Hepatocyte (in vitro differentiated cells): ENCODE measurements around the gene PTH1R. TPM values are rescaled to one million over a fixed set of nuclear protein-coding genes. Genes with fewer than 3 reads are reported as not detected.

Experiments
- DNase-seq: peaks from one replicate; pipeline ENCODE4 v3.0.0-alpha.2; 2016; ENCODE audit warnings: low spot score
- H2AFZ ChIP-seq: fragments of 200-600 bp; sonication (generic); 2 replicates; pipeline ENCODE4 v1.6.0; 2016; ENCODE audit warnings: antibody characterized with exemption, mild to moderate bottlenecking
- H3K27ac ChIP-seq: fragments of 200-600 bp; sonication (generic); 2 replicates; pipeline ENCODE4 v1.5.1; 2016; ENCODE audit warnings: mild to moderate bottlenecking
- H3K27me3 ChIP-seq: fragments of 200-600 bp; sonication (generic); 2 replicates; pipeline ENCODE4 v1.6.1; 2016
- H3K36me3 ChIP-seq: fragments of 200-600 bp; sonication (generic); replicated peaks from 2 replicates; pipeline ENCODE4 v1.5.1; 2016; ENCODE audit warnings: low read depth; ENCODE audit not compliant: insufficient read depth
- H3K4me1 ChIP-seq: fragments of 200-600 bp; sonication (generic); 2 replicates; pipeline ENCODE4 v1.5.1; 2016; ENCODE audit warnings: mild to moderate bottlenecking, moderate library complexity; ENCODE audit not compliant: insufficient read depth
- H3K4me2 ChIP-seq: fragments of 200-600 bp; sonication (generic); 2 replicates; pipeline ENCODE4 v1.6.0; 2016
- H3K4me3 ChIP-seq: fragments of 200-600 bp; sonication (generic); 2 replicates; pipeline ENCODE4 v1.5.1; 2016; ENCODE audit warnings: mild to moderate bottlenecking
- H3K79me2 ChIP-seq: fragments of 200-600 bp; sonication (generic); 2 replicates; pipeline ENCODE4 v1.6.0; 2017; ENCODE audit warnings: mild to moderate bottlenecking
- H3K9me2 ChIP-seq: fragments of 200-600 bp; sonication (generic); replicated peaks from 2 replicates; pipeline ENCODE4 v1.6.0; 2017; ENCODE audit warnings: mild to moderate bottlenecking; ENCODE audit not compliant: insufficient read depth
- H3K9me3 ChIP-seq: fragments of 200-600 bp; sonication (generic); 2 replicates; pipeline ENCODE4 v1.5.1; 2016; ENCODE audit warnings: low read depth, mild to moderate bottlenecking
- H4K20me1 ChIP-seq: fragments of 200-600 bp; sonication (generic); 2 replicates; pipeline ENCODE4 v1.6.0; 2016; ENCODE audit warnings: mild to moderate bottlenecking; ENCODE audit not compliant: insufficient read depth, poor library complexity, severe bottlenecking
- CTCF ChIP-seq: fragments of 200-600 bp; sonication (generic); IDR thresholded peaks from 2 replicates; pipeline ENCODE4 v1.5.1; 2016; ENCODE audit warnings: antibody characterized with exemption, mild to moderate bottlenecking; ENCODE audit not compliant: poor library complexity
- EZH2 ChIP-seq: fragments of 200-600 bp; sonication (generic); IDR thresholded peaks from 2 replicates; pipeline ENCODE4 v1.6.1; 2016; ENCODE audit warnings: antibody characterized with exemption, mild to moderate bottlenecking, borderline replicate concordance
- EZH2phosphoT487 ChIP-seq: fragments of 200-600 bp; sonication (generic); IDR thresholded peaks from one replicate; pipeline ENCODE4 v1.6.1; 2018; ENCODE audit warnings: antibody characterized with exemption, mild to moderate bottlenecking, low read depth, moderate library complexity; ENCODE audit not compliant: unreplicated experiment, severe bottlenecking
- WGBS: methylation state at CpG from one replicate; pipeline ENCODE4 v1.1.6; 2016; ENCODE audit warnings: low lambda C conversion rate; ENCODE audit errors: missing lambda C conversion rate; 5-methylcytosine and 5-hydroxymethylcytosine counted together
- polyA plus RNA-seq: library from polyadenylated mRNA; unstranded; fragments of >200 nt; fragmentation: Nextera tagmentation; extraction: Ambion mirVana; gene quantifications from 2 replicates; pipeline ENCODE4 v1.2.1, GENCODE V29; 2016
- small RNA-seq: library from RNA; depleted of rRNA; stranded (forward); fragments of <200 nt; gene quantifications from one replicate; pipeline ENCODE3, GENCODE V24; 2014
- total RNA-seq: library from RNA; depleted of rRNA; stranded (reverse); fragments of >200 nt; gene quantifications from 2 replicates; pipeline ENCODE4 v1.2.3, GENCODE V29; 2014

The PTH1R gene
- total and polyA plus RNA-seq, 2 experiments from 2014 or later: 14.5 to 31.0 TPM

- Histone ChIP-seq H3K79me2 (peaks cover 84% of the 10 kb centered on the region), H3K9me3 (no peaks in the 10 kb centered on the region), H3K4me2 (no peak overlapping the region), H4K20me1 (peaks cover 32% of the 10 kb centered on the region), H3K27ac (peak overlapping the region; percentile 22), H3K4me1 (peaks cover 62% of the 10 kb centered on the region), H2AFZ (no peak overlapping the region), H3K36me3 (no peaks in the 10 kb centered on the region), H3K9me2 (no peaks in the 10 kb centered on the region), H3K27me3 (no peaks in the 10 kb centered on the region), H3K4me3 (no peak overlapping the region)
- no peak for DNase-seq
- TF ChIP-seq EZH2 (no peak), EZH2phosphoT487 (no peak), CTCF (no peak)
- 89% methylated on average over 7 of the region's 7 CpGs for WGBS
Measured at GRCh38 chr3:46950650-46951241, 73.2 kb downstream of the PTH1R start.

GRCh38 chr3:46952813-46953212 is 75.3 kb downstream of the PTH1R start:
- no peaks in the 10 kb centered on the region for H3K9me2 ChIP-seq
- H4K20me1 ChIP-seq: peaks cover 36% of the 10 kb centered on the region
- WGBS: 94% methylated on average over 2 of the region's 2 CpGs
- peaks cover 87% of the 10 kb centered on the region for H3K79me2 ChIP-seq
- no peak for TF ChIP-seq EZH2phosphoT487
- no peak for TF ChIP-seq EZH2
- TF ChIP-seq CTCF: no peak
- DNase-seq: no peak
- no peaks in the 10 kb centered on the region for H3K27me3 ChIP-seq
- no peak overlapping the region for H2AFZ ChIP-seq
- no peaks in the 10 kb centered on the region for H3K36me3 ChIP-seq
- H3K4me2 ChIP-seq: no peak overlapping the region
- no peaks in the 10 kb centered on the region for H3K9me3 ChIP-seq
- H3K4me3 ChIP-seq: no peak overlapping the region
- peaks cover 60% of the 10 kb centered on the region for H3K4me1 ChIP-seq
- no peak overlapping the region for H3K27ac ChIP-seq

Small RNA genes lying within 50 kb of the gene (small RNA-seq; reads per million reads assigned to genes)
- not detected for gene AC109583.2

Other genes starting within 250 kb of the PTH1R start
- 8.5 and 14.4 TPM in 2 replicates for gene ALS2CL, start 184.0 kb upstream of the PTH1R start, total RNA-seq
- 15.2 and 17.2 TPM in 2 replicates for gene ALS2CL, start 184.0 kb upstream of the PTH1R start, polyA plus RNA-seq
- gene TMIE, start 176.3 kb upstream of the PTH1R start, total RNA-seq: 0.12 and 0.37 TPM in 2 replicates
- gene TMIE, start 176.3 kb upstream of the PTH1R start, polyA plus RNA-seq: 0.51 and 0.69 TPM in 2 replicates
- gene PRSS50, start 159.9 kb upstream of the PTH1R start, total RNA-seq: 0.33 and 1.1 TPM in 2 replicates
- gene PRSS50, start 159.9 kb upstream of the PTH1R start, polyA plus RNA-seq: 1.4 and 1.6 TPM in 2 replicates
- 5.8 and 9.5 TPM in 2 replicates for gene MYL3, start 14.3 kb upstream of the PTH1R start, total RNA-seq
- 7.4 and 9.7 TPM in 2 replicates for gene MYL3, start 14.3 kb upstream of the PTH1R start, polyA plus RNA-seq
- 41.1 and 47.5 TPM in 2 replicates for gene CCDC12, start 99.0 kb downstream of the PTH1R start, total RNA-seq
- gene CCDC12, start 99.0 kb downstream of the PTH1R start, polyA plus RNA-seq: 78.4 and 107 TPM in 2 replicates
- 23.6 and 38.6 TPM in 2 replicates for gene NBEAL2, start 101.9 kb downstream of the PTH1R start, total RNA-seq
- 42.2 and 58.5 TPM in 2 replicates for gene NBEAL2, start 101.9 kb downstream of the PTH1R start, polyA plus RNA-seq